Measurements from ENCODE around the gene RGSL1.
A peak's percentile ranks its signal among the peaks of the same experiment; 100 is the strongest.

The RGSL1 gene

GRCh38 chr1:182574156-182574555 lies 124.2 kb downstream of the RGSL1 start:
- H3K27me3 ChIP-seq (ENCODE audit: control insufficient read depth, insufficient read depth, low read length) = no peaks in the 10 kb centered on the region
- H3K4me1 ChIP-seq (ENCODE audit: control insufficient read depth, low read depth, low read length) = no peaks in the 10 kb centered on the region
- H3K36me3 ChIP-seq (ENCODE audit: control insufficient read depth, low read depth, low read length) = no peaks in the 10 kb centered on the region
- H3K9ac ChIP-seq (ENCODE audit: low read length) = no peak overlapping the region
- no peak overlapping the region for H3K27ac ChIP-seq (ENCODE audit: low read length)
- no peak overlapping the region for H3K4me3 ChIP-seq (ENCODE audit: low read length)
- no peaks in the 10 kb centered on the region for H3K9me3 ChIP-seq (ENCODE audit: control insufficient read depth, low read depth, low read length)

DNA sequence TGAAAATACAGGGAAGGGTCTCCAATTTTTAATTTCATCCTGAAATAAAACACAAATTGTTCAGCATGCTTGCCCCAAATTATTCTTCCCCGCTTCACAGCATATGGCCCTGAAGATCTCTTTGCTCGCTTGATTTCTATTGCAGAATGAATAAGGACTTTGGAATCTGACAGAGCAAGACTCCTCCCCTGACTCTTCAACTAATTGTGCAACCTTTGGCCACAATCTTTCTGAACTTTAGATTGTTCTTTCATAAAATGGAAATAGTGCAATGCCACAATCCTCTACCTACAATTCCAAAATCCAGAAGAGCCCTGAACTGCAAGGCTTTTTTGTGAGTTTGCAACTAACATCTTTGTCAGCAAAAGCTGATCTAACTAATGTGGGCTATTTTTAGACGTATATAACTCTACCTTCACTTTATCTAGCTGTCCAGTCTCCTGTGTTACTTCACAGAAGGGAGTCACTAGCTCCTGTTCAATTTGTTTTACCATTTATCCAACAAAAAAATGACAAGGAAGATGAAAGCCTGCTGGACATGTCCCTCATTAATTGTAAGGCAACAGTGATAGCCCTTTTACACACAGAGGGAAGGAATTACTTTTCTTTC lies 125.7 kb downstream of the RGSL1 start:
- Histone ChIP-seq H3K36me3 (ENCODE audit: control insufficient read depth, low read depth, low read length) (no peaks in the 10 kb centered on the region), H3K4me1 (ENCODE audit: control insufficient read depth, low read depth, low read length) (no peaks in the 10 kb centered on the region), H3K27ac (ENCODE audit: low read length) (no peak overlapping the region), H3K9ac (ENCODE audit: low read length) (no peak overlapping the region), H3K27me3 (ENCODE audit: control insufficient read depth, insufficient read depth, low read length) (no peaks in the 10 kb centered on the region), H3K9me3 (ENCODE audit: control insufficient read depth, low read depth, low read length) (no peaks in the 10 kb centered on the region), H3K4me3 (ENCODE audit: low read length) (no peak overlapping the region)

GRCh38 chr1:182580736-182581135 lies 130.8 kb downstream of the RGSL1 start:
- Histone ChIP-seq H3K4me3 (ENCODE audit: low read length) (no peak overlapping the region), H3K27ac (ENCODE audit: low read length) (no peak overlapping the region), H3K9ac (ENCODE audit: low read length) (no peak overlapping the region), H3K9me3 (ENCODE audit: control insufficient read depth, low read depth, low read length) (no peaks in the 10 kb centered on the region), H3K36me3 (ENCODE audit: control insufficient read depth, low read depth, low read length) (no peaks in the 10 kb centered on the region), H3K27me3 (ENCODE audit: control insufficient read depth, insufficient read depth, low read length) (no peaks in the 10 kb centered on the region), H3K4me1 (ENCODE audit: control insufficient read depth, low read depth, low read length) (no peaks in the 10 kb centered on the region)

DNA sequence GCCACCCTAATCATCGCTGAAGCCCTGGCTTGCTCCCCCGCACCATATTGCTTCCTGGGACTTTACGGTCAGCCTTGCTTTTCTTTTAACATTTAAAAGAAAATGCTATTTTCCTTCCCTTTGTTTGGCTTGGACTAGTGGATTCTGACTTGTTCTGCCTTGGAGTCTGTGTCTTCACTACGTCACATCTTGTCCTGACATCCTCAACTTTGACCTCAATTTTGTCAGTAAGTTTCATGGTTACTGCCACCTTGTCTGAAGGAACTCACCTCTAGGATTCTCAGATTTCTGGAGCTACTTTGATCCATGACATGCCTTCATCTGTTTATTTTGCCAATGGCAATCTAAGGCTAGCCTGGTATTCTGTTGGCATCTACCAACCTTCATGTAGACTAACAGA lies 134.8 kb downstream of the RGSL1 start:
- H3K4me1 ChIP-seq (ENCODE audit: control insufficient read depth, low read depth, low read length) = peaks cover 7% of the 10 kb centered on the region
- H3K36me3 ChIP-seq (ENCODE audit: control insufficient read depth, low read depth, low read length) = no peaks in the 10 kb centered on the region
- H3K27ac ChIP-seq (ENCODE audit: low read length) = no peak overlapping the region
- H3K4me3 ChIP-seq (ENCODE audit: low read length) = no peak overlapping the region
- H3K9ac ChIP-seq (ENCODE audit: low read length) = no peak overlapping the region
- no peaks in the 10 kb centered on the region for H3K27me3 ChIP-seq (ENCODE audit: control insufficient read depth, insufficient read depth, low read length)
- H3K9me3 ChIP-seq (ENCODE audit: control insufficient read depth, low read depth, low read length) = no peaks in the 10 kb centered on the region

- Histone ChIP-seq H3K27ac (ENCODE audit: low read length) (no peak overlapping the region), H3K4me1 (ENCODE audit: control insufficient read depth, low read depth, low read length) (peaks cover 7% of the 10 kb centered on the region), H3K27me3 (ENCODE audit: control insufficient read depth, insufficient read depth, low read length) (no peaks in the 10 kb centered on the region), H3K9ac (ENCODE audit: low read length) (no peak overlapping the region), H3K36me3 (ENCODE audit: control insufficient read depth, low read depth, low read length) (no peaks in the 10 kb centered on the region), H3K9me3 (ENCODE audit: control insufficient read depth, low read depth, low read length) (no peaks in the 10 kb centered on the region), H3K4me3 (ENCODE audit: low read length) (no peak overlapping the region)
Observed at GRCh38 chr1:182586380-182586779, 136.4 kb downstream of the RGSL1 start.

GRCh38 chr1:182587093-182587492 lies 137.1 kb downstream of the RGSL1 start:
- no peak overlapping the region for H3K27ac ChIP-seq (ENCODE audit: low read length)
- no peaks in the 10 kb centered on the region for H3K27me3 ChIP-seq (ENCODE audit: control insufficient read depth, insufficient read depth, low read length)
- no peaks in the 10 kb centered on the region for H3K36me3 ChIP-seq (ENCODE audit: control insufficient read depth, low read depth, low read length)
- peaks cover 7% of the 10 kb centered on the region for H3K4me1 ChIP-seq (ENCODE audit: control insufficient read depth, low read depth, low read length)
- H3K9me3 ChIP-seq (ENCODE audit: control insufficient read depth, low read depth, low read length) = no peaks in the 10 kb centered on the region
- no peak overlapping the region for H3K9ac ChIP-seq (ENCODE audit: low read length)
- H3K4me3 ChIP-seq (ENCODE audit: low read length) = no peak overlapping the region

- no peaks in the 10 kb centered on the region for H3K36me3 ChIP-seq (ENCODE audit: control insufficient read depth, low read depth, low read length)
- no peaks in the 10 kb centered on the region for H3K9me3 ChIP-seq (ENCODE audit: control insufficient read depth, low read depth, low read length)
- no peaks in the 10 kb centered on the region for H3K27me3 ChIP-seq (ENCODE audit: control insufficient read depth, insufficient read depth, low read length)
- peaks cover 7% of the 10 kb centered on the region for H3K4me1 ChIP-seq (ENCODE audit: control insufficient read depth, low read depth, low read length)
- no peak overlapping the region for H3K27ac ChIP-seq (ENCODE audit: low read length)
- peak overlapping the region; percentile 63 for H3K4me3 ChIP-seq (ENCODE audit: low read length)
- H3K9ac ChIP-seq (ENCODE audit: low read length) = no peak overlapping the region
Observed at GRCh38 chr1:182587666-182588499, 137.9 kb downstream of the RGSL1 start.

DNA sequence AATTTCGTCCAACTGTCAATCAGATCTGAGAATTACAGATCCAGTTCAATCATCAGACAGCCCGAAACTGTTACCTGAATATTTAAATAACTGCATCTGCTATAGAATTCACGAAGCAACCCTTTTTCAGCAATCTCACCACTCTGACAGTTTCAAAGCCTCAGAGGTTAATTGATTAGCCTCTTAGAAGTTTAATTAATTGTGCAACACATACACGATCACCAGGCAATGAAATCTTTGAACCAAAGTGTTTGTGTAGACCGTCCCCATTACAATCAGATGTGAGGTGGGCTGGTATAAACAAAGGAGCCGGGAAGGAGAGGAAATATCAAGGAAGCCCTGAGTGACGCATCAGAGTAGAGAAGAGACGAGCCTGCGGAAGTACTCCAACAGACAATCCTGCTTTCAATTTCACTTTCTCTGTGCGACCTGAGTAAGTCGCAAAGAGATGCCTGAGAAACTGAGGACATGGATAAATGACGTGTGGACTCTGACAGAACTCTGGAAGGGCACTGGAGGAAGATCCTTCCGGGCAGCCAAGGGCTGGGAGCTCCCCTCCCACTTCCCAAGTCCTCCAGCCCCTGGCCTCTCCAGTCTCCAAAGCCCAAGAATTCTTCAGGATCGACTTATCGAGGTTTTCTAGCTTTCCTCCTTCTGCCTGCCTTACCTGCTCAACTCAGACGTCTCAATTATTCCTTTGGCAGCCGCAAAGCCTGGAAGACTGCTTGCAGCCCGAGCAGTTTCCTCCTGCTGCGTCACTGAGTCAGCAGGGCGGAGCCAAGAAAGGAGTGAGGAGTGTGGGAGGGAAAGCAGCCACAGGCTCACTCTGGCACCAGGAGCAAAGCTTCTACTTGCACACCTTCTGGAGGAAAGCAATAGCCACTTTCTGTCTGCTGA lies 138.8 kb downstream of the RGSL1 start, which contains the start of gene RNASEL:
RNASEL (minus strand) TSS at position 757 of the 897 bp plus-strand sequence. CDS start 2,450 bp downstream, outside the sequence.
- Histone ChIP-seq H3K4me3 (ENCODE audit: low read length) (peak within 1 kb of the TSS; percentile 63), H3K27me3 (ENCODE audit: control insufficient read depth, insufficient read depth, low read length) (no peaks in the 10 kb centered on the region), H3K9me3 (ENCODE audit: control insufficient read depth, low read depth, low read length) (no peaks in the 10 kb centered on the region), H3K36me3 (ENCODE audit: control insufficient read depth, low read depth, low read length) (no peaks in the 10 kb centered on the region), H3K9ac (ENCODE audit: low read length) (peak within 1 kb of the TSS; percentile 51), H3K4me1 (ENCODE audit: control insufficient read depth, low read depth, low read length) (peaks cover 7% of the 10 kb centered on the region), H3K27ac (ENCODE audit: low read length) (no peak within 1 kb of the TSS)

- Histone ChIP-seq H3K4me3 (ENCODE audit: low read length) (peak overlapping the region; percentile 63), H3K9me3 (ENCODE audit: control insufficient read depth, low read depth, low read length) (no peaks in the 10 kb centered on the region), H3K4me1 (ENCODE audit: control insufficient read depth, low read depth, low read length) (peaks cover 7% of the 10 kb centered on the region), H3K27ac (ENCODE audit: low read length) (no peak overlapping the region), H3K36me3 (ENCODE audit: control insufficient read depth, low read depth, low read length) (no peaks in the 10 kb centered on the region), H3K27me3 (ENCODE audit: control insufficient read depth, insufficient read depth, low read length) (no peaks in the 10 kb centered on the region), H3K9ac (ENCODE audit: low read length) (no peak overlapping the region)
Observed at GRCh38 chr1:182589520-182589919, 139.6 kb downstream of the RGSL1 start.

DNA sequence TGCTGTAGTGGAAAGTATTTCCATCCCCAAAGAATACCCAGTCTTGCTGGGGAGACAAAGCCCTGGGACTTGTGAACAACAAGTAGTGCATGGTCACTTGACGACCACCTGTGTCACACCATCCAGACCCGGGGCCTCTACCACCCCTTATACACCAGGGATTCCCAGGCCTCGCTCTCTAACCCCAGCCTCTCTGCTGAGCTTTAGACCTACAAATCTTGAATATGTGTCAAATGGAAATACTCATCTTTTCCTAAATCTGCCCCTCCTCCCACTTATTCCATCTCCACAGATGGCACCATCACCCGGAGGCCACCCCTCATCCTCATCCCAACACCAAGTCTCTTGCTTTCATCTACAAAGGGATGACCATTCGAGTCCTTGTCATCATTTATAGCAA lies 140.0 kb downstream of the RGSL1 start:
- no peaks in the 10 kb centered on the region for H3K9me3 ChIP-seq (ENCODE audit: control insufficient read depth, low read depth, low read length)
- H3K4me3 ChIP-seq (ENCODE audit: low read length) = no peak overlapping the region
- no peak overlapping the region for H3K9ac ChIP-seq (ENCODE audit: low read length)
- no peaks in the 10 kb centered on the region for H3K36me3 ChIP-seq (ENCODE audit: control insufficient read depth, low read depth, low read length)
- H3K27me3 ChIP-seq (ENCODE audit: control insufficient read depth, insufficient read depth, low read length) = no peaks in the 10 kb centered on the region
- H3K27ac ChIP-seq (ENCODE audit: low read length) = no peak overlapping the region
- peaks cover 7% of the 10 kb centered on the region for H3K4me1 ChIP-seq (ENCODE audit: control insufficient read depth, low read depth, low read length)

DNA sequence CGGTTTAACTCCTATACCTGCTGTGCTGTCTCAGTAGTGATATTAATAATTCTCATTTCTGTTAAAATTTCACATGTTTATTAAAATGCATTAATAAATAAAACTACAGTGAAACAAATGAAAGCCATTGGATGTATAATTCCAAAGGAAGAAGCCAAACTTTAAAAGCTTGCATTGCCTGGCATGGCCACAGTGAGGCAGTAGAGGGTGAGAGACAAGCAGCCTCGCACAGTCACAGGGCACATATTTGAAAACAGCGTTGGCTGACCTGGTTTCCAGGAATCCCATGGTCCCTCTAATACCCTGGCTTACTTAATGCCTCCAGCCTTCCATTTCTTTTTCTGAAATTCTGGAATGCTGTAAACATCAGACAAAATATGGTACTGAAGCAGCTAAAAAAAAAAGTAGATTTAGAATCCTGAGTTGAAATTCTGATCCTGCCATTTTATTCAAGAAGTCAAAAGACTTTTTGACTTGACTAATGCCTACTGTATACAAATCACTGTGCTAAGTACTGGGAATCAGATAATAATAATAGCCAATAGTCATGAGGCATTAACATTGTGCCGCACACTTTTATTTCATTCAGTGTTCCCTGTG lies 145.8 kb downstream of the RGSL1 start:
- H3K36me3 ChIP-seq (ENCODE audit: control insufficient read depth, low read depth, low read length) = peaks cover 7% of the 10 kb centered on the region
- no peaks in the 10 kb centered on the region for H3K9me3 ChIP-seq (ENCODE audit: control insufficient read depth, low read depth, low read length)
- no peak overlapping the region for H3K9ac ChIP-seq (ENCODE audit: low read length)
- H3K27me3 ChIP-seq (ENCODE audit: control insufficient read depth, insufficient read depth, low read length) = no peaks in the 10 kb centered on the region
- H3K27ac ChIP-seq (ENCODE audit: low read length) = no peak overlapping the region
- H3K4me3 ChIP-seq (ENCODE audit: low read length) = no peak overlapping the region
- peaks cover 3% of the 10 kb centered on the region for H3K4me1 ChIP-seq (ENCODE audit: control insufficient read depth, low read depth, low read length)
